Parathyroid adenoma (tissue), 2 donors: ENCODE data around the gene SERPINA10.

ENCODE experiments used
- H2AFZ ChIP-seq: fragments of 300-600 bp; sonication (generic); one replicate; pipeline ENCODE4 v1.7.0; 2017; ENCODE audit warnings: antibody characterized with exemption, mild to moderate bottlenecking
- H3K27ac ChIP-seq: fragments of 300-600 bp; sonication (generic); one replicate; pipeline ENCODE4 v1.7.0; 2017
- H3K27me3 ChIP-seq: fragments of 300-600 bp; sonication (generic); one replicate; pipeline ENCODE4 v1.7.0; 2017; ENCODE audit warnings: low read length; ENCODE audit not compliant: control insufficient read depth, insufficient read depth
- H3K36me3 ChIP-seq: fragments of 300-600 bp; sonication (generic); one replicate; pipeline ENCODE4 v1.7.0; 2017; ENCODE audit warnings: low read length; ENCODE audit not compliant: control insufficient read depth, insufficient read depth
- H3K4me1 ChIP-seq: fragments of 300-600 bp; sonication (generic); one replicate; pipeline ENCODE4 v1.7.0; 2017; ENCODE audit warnings: control low read depth
- H3K4me2 ChIP-seq: fragments of 300-600 bp; sonication (generic); one replicate; pipeline ENCODE4 v1.7.0; 2017; ENCODE audit warnings: low read length
- H3K4me3 ChIP-seq: fragments of 300-600 bp; sonication (generic); one replicate; pipeline ENCODE4 v1.7.0; 2017; ENCODE audit warnings: low read depth, low read length
- H3K79me2 ChIP-seq: fragments of 300-600 bp; sonication (generic); one replicate; pipeline ENCODE4 v1.7.0; 2017; ENCODE audit warnings: control low read depth
- H3K9ac ChIP-seq: fragments of 300-600 bp; sonication (generic); one replicate; pipeline ENCODE4 v1.7.0; 2017; ENCODE audit warnings: mild to moderate bottlenecking
- H3K9me3 ChIP-seq: fragments of 300-600 bp; sonication (generic); one replicate; pipeline ENCODE4 v1.7.0; 2017; ENCODE audit warnings: low read length; ENCODE audit not compliant: control insufficient read depth
- TF ChIP-seq, protein P1 (sequence below): fragments of 300-600 bp; sonication (generic); IDR thresholded peaks from one replicate; pipeline ENCODE4 v1.7.0; 2017; ENCODE audit warnings: antibody characterized with exemption, mild to moderate bottlenecking
- donor health status: primary hyperparathyroidism.

The SERPINA10 gene

DNA sequence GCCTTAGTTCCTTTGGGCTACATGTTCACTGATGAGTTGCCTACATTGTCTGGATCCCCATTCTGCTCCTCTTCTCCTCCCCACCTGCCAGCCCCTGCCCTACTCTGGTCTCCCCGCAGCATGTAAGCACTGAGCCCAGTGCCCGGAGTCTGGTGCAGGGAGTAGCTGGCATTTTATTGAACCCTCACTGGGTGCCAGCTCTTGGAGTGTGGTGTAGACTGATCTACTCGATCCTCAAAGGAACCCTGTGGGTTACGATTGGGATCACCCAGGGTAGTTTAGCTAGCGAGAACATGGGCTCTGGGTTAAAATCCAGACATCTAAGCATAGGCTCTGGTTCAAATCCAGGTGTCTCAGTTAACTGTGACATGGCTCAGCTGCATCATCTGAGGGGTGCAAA, 38.4 kb upstream of the SERPINA10 start:
- Histone ChIP-seq H2AFZ (no peak overlapping the region), H3K9ac (no peak overlapping the region), H3K27me3 (no peaks in the 10 kb centered on the region), H3K27ac (no peak overlapping the region), H3K79me2 (no peaks in the 10 kb centered on the region), H3K36me3 (no peaks in the 10 kb centered on the region), H3K4me2 (no peak overlapping the region), H3K4me3 (no peak overlapping the region), H3K4me1 (no peaks in the 10 kb centered on the region), H3K9me3 (no peaks in the 10 kb centered on the region)
- TF ChIP-seq, protein P1, sequence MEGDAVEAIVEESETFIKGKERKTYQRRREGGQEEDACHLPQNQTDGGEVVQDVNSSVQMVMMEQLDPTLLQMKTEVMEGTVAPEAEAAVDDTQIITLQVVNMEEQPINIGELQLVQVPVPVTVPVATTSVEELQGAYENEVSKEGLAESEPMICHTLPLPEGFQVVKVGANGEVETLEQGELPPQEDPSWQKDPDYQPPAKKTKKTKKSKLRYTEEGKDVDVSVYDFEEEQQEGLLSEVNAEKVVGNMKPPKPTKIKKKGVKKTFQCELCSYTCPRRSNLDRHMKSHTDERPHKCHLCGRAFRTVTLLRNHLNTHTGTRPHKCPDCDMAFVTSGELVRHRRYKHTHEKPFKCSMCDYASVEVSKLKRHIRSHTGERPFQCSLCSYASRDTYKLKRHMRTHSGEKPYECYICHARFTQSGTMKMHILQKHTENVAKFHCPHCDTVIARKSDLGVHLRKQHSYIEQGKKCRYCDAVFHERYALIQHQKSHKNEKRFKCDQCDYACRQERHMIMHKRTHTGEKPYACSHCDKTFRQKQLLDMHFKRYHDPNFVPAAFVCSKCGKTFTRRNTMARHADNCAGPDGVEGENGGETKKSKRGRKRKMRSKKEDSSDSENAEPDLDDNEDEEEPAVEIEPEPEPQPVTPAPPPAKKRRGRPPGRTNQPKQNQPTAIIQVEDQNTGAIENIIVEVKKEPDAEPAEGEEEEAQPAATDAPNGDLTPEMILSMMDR: no peak

DNA sequence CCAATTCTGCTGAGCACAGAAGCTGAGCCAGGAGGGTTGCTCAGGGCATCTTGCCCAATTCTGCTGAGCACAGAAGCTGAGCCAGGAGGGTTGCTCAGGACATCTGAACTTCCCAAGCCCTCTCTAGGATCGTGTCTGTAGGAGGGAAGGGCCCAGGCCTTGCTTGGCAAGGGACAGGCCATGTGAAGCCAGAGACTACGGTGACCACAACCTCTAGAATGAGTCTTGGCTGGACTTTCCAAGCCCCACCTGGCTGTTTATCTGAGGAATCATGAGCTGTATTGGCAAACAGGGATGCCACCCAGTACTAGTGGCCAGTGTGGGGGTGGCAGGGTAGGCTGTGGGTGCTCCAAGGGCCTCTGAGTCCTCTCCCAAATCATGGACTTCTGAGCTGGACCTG, 37.8 kb upstream of the SERPINA10 start:
- H3K9me3 ChIP-seq: no peaks in the 10 kb centered on the region

DNA sequence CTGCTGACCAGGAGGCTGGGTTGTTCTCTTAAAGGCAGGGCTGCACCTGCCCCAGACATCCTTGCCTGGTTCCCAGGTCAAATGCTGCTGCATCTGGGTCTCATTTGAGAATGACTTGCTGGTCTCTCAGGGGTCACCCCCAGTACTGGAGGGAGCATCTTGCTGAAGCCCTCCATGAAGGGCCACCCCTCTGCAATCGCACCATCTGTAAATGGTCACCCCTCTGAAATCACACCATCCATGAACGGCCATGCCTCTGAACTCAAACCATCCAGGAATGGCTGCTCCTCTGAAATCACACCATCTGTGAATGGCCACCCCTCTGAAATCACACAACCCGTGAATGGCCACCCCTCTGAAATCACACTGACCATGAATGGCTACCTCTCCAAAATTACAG, 37.4 kb upstream of the SERPINA10 start:
- no peaks in the 10 kb centered on the region for H3K4me1 ChIP-seq
- TF ChIP-seq, protein P1: no peak
- no peaks in the 10 kb centered on the region for H3K36me3 ChIP-seq
- no peak overlapping the region for H3K9ac ChIP-seq
- no peak overlapping the region for H3K4me2 ChIP-seq
- H3K9me3 ChIP-seq: no peaks in the 10 kb centered on the region
- no peaks in the 10 kb centered on the region for H3K79me2 ChIP-seq
- H3K4me3 ChIP-seq: no peak overlapping the region
- no peaks in the 10 kb centered on the region for H3K27me3 ChIP-seq
- H3K27ac ChIP-seq: no peak overlapping the region
- H2AFZ ChIP-seq: no peak overlapping the region

More for the DNA sequence above, 37.8 kb upstream of the SERPINA10 start:
- H3K4me2 ChIP-seq: no peak overlapping the region
- TF ChIP-seq, protein P1: no peak
- no peak overlapping the region for H3K27ac ChIP-seq
- H3K4me3 ChIP-seq: no peak overlapping the region
- no peaks in the 10 kb centered on the region for H3K4me1 ChIP-seq
- H3K27me3 ChIP-seq: no peaks in the 10 kb centered on the region
- H3K36me3 ChIP-seq: no peaks in the 10 kb centered on the region
- H2AFZ ChIP-seq: no peak overlapping the region
- H3K79me2 ChIP-seq: no peaks in the 10 kb centered on the region
- no peak overlapping the region for H3K9ac ChIP-seq

DNA sequence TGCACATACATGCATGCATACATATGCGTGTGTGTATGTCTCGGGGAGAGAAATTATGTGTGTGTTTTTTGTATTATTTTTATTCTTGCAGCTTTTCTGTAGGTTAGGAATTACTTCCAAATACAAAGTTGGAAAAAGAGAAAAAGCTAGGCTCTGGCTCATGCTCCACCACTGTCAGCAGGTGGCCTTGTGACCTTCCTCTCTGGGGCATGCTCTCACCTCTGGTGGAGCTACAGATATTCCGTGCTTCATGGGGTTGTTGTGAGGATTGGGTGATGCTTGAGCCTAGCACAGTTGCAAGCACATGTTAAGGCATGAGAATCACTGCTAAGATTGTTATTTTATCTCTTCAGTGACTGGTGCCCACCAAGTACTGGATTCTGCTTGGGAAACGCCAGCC, 36.8 kb upstream of the SERPINA10 start:
- Histone ChIP-seq H3K9me3 (no peaks in the 10 kb centered on the region), H3K36me3 (no peaks in the 10 kb centered on the region), H3K4me2 (no peak overlapping the region), H3K27me3 (no peaks in the 10 kb centered on the region), H3K27ac (no peak overlapping the region), H3K79me2 (no peaks in the 10 kb centered on the region), H3K9ac (no peak overlapping the region), H3K4me1 (no peaks in the 10 kb centered on the region), H3K4me3 (no peak overlapping the region), H2AFZ (no peak overlapping the region)
- TF ChIP-seq, protein P1: no peak

DNA sequence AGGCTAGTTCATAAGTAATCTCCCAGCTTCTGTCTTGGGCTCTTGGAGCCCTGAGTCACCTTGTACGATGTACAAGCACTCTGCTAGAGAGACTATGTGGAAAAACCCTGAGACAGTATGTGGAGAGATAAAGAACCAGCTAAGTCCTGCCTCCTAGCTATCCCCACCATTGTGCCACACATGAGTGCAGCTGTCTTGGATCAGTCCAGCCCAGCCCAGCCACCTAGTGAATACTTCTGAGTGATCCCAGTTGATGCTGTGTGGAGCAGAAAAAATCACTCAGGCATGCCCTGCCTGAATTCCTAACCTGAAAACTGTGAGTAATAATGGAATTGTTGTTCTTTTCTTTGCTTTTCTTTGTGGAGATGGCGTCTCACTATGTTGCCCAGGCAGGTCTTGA, 35.1 kb upstream of the SERPINA10 start:
- Histone ChIP-seq H3K36me3 (no peaks in the 10 kb centered on the region), H3K9me3 (no peaks in the 10 kb centered on the region), H3K4me1 (no peaks in the 10 kb centered on the region), H3K9ac (no peak overlapping the region), H3K4me3 (no peak overlapping the region), H3K27ac (no peak overlapping the region), H2AFZ (no peak overlapping the region), H3K79me2 (no peaks in the 10 kb centered on the region), H3K27me3 (no peaks in the 10 kb centered on the region), H3K4me2 (no peak overlapping the region)
- TF ChIP-seq, protein P1: no peak
